PC-9 (cell line): ENCODE data around the gene AK8.

Experiments
- CTCF ChIP-seq: fragments of 200-600 bp; sonication (generic); conservative IDR thresholded peaks from 2 replicates; pipeline ENCODE4 v1.6.1; 2017; ENCODE audit warnings: mixed run types, antibody characterized with exemption, mild to moderate bottlenecking, moderate library complexity
- EZH2 ChIP-seq: fragments of 200-600 bp; sonication (generic); IDR thresholded peaks from 2 replicates; pipeline ENCODE4 v1.8.0; 2017; ENCODE audit warnings: antibody characterized with exemption, low read depth

- TF ChIP-seq EZH2, result no peak
- no peak for TF ChIP-seq CTCF
Observed at GRCh38 chr9:132862533-132862932, 15.6 kb downstream of the AK8 start.
